ENCODE results near the gene KIAA1549. TPM values are rescaled to one million over a fixed set of nuclear protein-coding genes. Genes with fewer than 3 reads are reported as not detected.
"Not testable (repeated sequence)": the region's sequence is repeated elsewhere in the genome, so short reads cannot be mapped to it uniquely, and the experiment has no call there.

KIAA1549 gene
- total RNA-seq, 1 donor from 2014 or later, result 12.2 TPM

DNA sequence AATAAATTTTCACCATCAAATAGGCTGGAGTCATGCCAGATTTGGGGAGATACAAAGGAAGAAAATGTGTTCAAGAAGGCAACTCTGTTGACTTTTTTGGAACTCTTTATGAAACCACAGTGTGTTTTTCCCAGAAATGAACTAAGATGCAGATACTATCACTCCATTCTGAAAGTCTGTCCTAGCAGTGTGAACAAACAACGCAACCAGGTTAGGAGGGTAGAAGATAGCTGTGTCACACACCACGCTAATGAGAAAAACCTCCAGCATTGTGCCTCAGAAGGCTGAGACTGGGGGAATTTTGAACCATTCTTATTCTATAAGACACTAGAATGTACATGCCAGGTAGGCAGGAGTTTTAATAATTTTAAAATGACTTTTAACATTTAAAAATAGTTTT, 167.2 kb downstream of the KIAA1549 start:
- peaks cover 16% of the 10 kb centered on the region for H3K27me3 Mint-ChIP-seq (ENCODE audit: unreplicated experiment)
- H3K27ac Mint-ChIP-seq (ENCODE audit: unreplicated experiment), result no peak overlapping the region
- TF ChIP-seq, protein P1, sequence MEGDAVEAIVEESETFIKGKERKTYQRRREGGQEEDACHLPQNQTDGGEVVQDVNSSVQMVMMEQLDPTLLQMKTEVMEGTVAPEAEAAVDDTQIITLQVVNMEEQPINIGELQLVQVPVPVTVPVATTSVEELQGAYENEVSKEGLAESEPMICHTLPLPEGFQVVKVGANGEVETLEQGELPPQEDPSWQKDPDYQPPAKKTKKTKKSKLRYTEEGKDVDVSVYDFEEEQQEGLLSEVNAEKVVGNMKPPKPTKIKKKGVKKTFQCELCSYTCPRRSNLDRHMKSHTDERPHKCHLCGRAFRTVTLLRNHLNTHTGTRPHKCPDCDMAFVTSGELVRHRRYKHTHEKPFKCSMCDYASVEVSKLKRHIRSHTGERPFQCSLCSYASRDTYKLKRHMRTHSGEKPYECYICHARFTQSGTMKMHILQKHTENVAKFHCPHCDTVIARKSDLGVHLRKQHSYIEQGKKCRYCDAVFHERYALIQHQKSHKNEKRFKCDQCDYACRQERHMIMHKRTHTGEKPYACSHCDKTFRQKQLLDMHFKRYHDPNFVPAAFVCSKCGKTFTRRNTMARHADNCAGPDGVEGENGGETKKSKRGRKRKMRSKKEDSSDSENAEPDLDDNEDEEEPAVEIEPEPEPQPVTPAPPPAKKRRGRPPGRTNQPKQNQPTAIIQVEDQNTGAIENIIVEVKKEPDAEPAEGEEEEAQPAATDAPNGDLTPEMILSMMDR (IDR thresholded peaks at IDR 0.05), result no peak
- no peaks in the 10 kb centered on the region for H3K9me3 Mint-ChIP-seq (ENCODE audit: unreplicated experiment)
- no peaks in the 10 kb centered on the region for H3K36me3 Mint-ChIP-seq (ENCODE audit: unreplicated experiment)
- no peaks in the 10 kb centered on the region for H3K4me1 Mint-ChIP-seq (ENCODE audit: unreplicated experiment)
- H3K4me3 Mint-ChIP-seq (ENCODE audit: unreplicated experiment), result no peak overlapping the region
- no peak for DNase-seq (ENCODE audit: extremely low spot score, unreplicated experiment)

DNA sequence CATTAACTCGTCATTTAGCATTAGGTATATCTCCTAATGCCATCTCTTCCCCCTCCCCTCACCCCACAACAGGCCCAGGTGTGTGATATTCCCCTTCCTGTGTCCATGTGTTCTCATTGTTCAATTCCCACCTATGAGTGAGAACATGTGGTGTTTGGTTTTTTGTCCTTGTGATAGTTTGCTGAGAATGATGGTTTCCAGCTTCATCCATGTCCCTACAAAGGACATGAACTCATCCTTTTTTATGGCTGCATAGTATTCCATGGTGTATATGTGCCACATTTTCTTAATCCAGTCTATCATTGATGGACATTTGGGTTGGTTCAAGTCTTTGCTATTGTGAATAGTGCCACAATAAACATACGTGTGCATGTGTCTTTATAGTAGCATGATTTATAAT, 169.9 kb downstream of the KIAA1549 start:
- not testable (repeated sequence) for DNase-seq (ENCODE audit: extremely low spot score, unreplicated experiment); H3K9me3 Mint-ChIP-seq (ENCODE audit: unreplicated experiment); H3K36me3 Mint-ChIP-seq (ENCODE audit: unreplicated experiment); H3K27ac Mint-ChIP-seq (ENCODE audit: unreplicated experiment); H3K4me3 Mint-ChIP-seq (ENCODE audit: unreplicated experiment); H3K4me1 Mint-ChIP-seq (ENCODE audit: unreplicated experiment)
- H3K27me3 Mint-ChIP-seq (ENCODE audit: unreplicated experiment), result peaks cover 18% of the 10 kb centered on the region

DNA sequence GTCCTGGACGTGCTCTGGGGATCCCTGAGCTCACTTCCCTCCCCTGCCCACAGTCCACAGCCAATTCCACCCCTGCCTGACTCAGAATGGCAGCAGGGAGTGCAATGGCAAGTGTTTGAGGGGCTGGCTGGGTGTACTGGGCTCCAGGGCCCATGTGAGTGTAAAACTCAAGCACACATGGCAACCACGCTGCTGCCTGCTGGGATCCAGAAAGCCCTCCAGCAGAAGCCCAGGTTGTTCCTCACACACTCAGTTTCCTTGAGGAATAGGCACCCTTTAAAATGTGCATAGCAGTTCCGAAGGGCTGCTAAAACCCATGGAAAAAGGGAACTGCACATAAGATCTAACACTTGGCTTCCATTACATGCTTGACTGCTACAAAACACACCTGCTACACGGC, 171.8 kb downstream of the KIAA1549 start:
- no peaks in the 10 kb centered on the region for H3K4me1 Mint-ChIP-seq (ENCODE audit: unreplicated experiment)
- no peaks in the 10 kb centered on the region for H3K36me3 Mint-ChIP-seq (ENCODE audit: unreplicated experiment)
- no peak overlapping the region for H3K27ac Mint-ChIP-seq (ENCODE audit: unreplicated experiment)
- peaks cover 29% of the 10 kb centered on the region for H3K27me3 Mint-ChIP-seq (ENCODE audit: unreplicated experiment)
- no peak for DNase-seq (ENCODE audit: extremely low spot score, unreplicated experiment)
- no peaks in the 10 kb centered on the region for H3K9me3 Mint-ChIP-seq (ENCODE audit: unreplicated experiment)
- no peak overlapping the region for H3K4me3 Mint-ChIP-seq (ENCODE audit: unreplicated experiment)
- TF ChIP-seq, protein P1 (IDR thresholded peaks at IDR 0.05), result no peak

DNA sequence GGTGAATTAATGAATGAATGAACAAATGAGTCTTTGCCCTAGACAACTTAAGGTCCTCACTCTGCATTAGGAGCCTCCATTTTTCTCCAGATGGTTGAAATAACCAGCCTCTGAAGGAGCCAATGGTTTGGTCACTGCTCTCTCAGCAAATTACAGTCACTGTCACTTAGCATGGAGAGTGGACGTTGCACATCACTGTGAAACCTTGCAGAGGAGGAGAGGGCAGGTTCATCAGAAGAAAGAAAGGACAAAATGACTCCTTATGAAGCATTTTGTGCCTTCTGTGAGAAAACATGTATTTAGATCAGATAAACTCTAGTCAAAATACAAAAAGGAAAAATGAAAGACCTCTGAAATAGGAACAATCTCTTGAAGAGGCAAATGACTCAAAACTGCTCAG, 176.6 kb downstream of the KIAA1549 start:
- no peaks in the 10 kb centered on the region for H3K9me3 Mint-ChIP-seq (ENCODE audit: unreplicated experiment)
- DNase-seq (ENCODE audit: extremely low spot score, unreplicated experiment), result no peak
- no peaks in the 10 kb centered on the region for H3K36me3 Mint-ChIP-seq (ENCODE audit: unreplicated experiment)
- no peaks in the 10 kb centered on the region for H3K4me1 Mint-ChIP-seq (ENCODE audit: unreplicated experiment)
- TF ChIP-seq, protein P1 (IDR thresholded peaks at IDR 0.05), result no peak
- H3K27me3 Mint-ChIP-seq (ENCODE audit: unreplicated experiment), result peaks cover 27% of the 10 kb centered on the region
- no peak overlapping the region for H3K4me3 Mint-ChIP-seq (ENCODE audit: unreplicated experiment)
- H3K27ac Mint-ChIP-seq (ENCODE audit: unreplicated experiment), result no peak overlapping the region

DNA sequence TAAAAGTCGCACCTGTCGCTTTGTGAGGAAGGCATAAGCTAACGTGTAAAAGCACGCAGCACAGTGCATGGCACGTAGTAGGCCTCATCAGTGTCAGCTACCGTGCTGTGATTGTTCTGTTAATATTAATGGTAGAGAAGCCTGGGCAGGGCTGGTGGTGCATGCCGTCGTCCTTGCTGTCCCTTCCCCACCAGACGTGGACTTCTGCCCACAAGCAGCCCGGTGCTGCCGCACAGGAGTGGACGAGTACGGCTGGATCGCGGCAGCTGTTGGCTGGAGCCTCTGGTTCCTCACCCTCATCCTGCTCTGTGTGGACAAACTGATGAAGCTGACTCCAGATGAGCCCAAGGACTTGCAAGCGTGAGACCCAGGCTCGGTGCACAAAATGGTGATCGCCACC, 178.5 kb downstream of the KIAA1549 start:
- Mint-ChIP-seq H3K27ac (ENCODE audit: unreplicated experiment) (no peak overlapping the region), H3K9me3 (ENCODE audit: unreplicated experiment) (no peaks in the 10 kb centered on the region), H3K4me3 (ENCODE audit: unreplicated experiment) (no peak overlapping the region), H3K27me3 (ENCODE audit: unreplicated experiment) (peaks cover 36% of the 10 kb centered on the region), H3K36me3 (ENCODE audit: unreplicated experiment) (no peaks in the 10 kb centered on the region), H3K4me1 (ENCODE audit: unreplicated experiment) (no peaks in the 10 kb centered on the region)
- TF ChIP-seq, protein P1 (IDR thresholded peaks at IDR 0.05), result no peak
- no peak for DNase-seq (ENCODE audit: extremely low spot score, unreplicated experiment)

DNA sequence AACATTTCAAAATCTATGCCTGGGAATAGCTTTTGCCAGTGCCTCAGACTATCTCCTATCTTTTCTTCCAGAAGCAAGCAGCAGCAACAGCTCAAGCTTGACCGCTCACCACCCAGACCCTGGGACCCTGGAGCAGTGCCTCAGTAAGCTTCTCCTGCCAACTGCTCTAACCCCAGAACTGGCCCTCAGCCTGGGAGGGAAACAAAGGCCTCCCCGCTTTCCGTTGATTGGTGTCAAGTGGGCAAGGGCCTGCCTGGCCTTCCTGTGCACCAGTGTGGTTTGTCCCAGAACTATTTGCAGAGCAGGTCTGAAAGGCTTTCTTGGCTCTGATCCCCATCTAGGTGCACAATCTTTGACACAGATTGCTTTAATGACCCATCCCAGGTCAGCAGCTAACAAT, 179.9 kb downstream of the KIAA1549 start:
- Mint-ChIP-seq H3K36me3 (ENCODE audit: unreplicated experiment) (no peaks in the 10 kb centered on the region), H3K27me3 (ENCODE audit: unreplicated experiment) (peaks cover 47% of the 10 kb centered on the region), H3K4me1 (ENCODE audit: unreplicated experiment) (no peaks in the 10 kb centered on the region), H3K4me3 (ENCODE audit: unreplicated experiment) (no peak overlapping the region), H3K9me3 (ENCODE audit: unreplicated experiment) (no peaks in the 10 kb centered on the region), H3K27ac (ENCODE audit: unreplicated experiment) (no peak overlapping the region)
- TF ChIP-seq, protein P1 (IDR thresholded peaks at IDR 0.05), result no peak
- DNase-seq (ENCODE audit: extremely low spot score, unreplicated experiment), result no peak
